MV-4-11 (cell line): ENCODE data around the gene MS4A1.
A peak's percentile ranks its signal among the peaks of the same experiment; 100 is the strongest.
"Not testable (repeated sequence)": the region's sequence is repeated elsewhere in the genome, so short reads cannot be mapped to it uniquely, and the experiment has no call there.

ENCODE experiments used
- DNase-seq: peaks from one replicate; lab custom pipeline; 2025; lab: John Stamatoyannopoulos, UW

Gene MS4A1

DNA sequence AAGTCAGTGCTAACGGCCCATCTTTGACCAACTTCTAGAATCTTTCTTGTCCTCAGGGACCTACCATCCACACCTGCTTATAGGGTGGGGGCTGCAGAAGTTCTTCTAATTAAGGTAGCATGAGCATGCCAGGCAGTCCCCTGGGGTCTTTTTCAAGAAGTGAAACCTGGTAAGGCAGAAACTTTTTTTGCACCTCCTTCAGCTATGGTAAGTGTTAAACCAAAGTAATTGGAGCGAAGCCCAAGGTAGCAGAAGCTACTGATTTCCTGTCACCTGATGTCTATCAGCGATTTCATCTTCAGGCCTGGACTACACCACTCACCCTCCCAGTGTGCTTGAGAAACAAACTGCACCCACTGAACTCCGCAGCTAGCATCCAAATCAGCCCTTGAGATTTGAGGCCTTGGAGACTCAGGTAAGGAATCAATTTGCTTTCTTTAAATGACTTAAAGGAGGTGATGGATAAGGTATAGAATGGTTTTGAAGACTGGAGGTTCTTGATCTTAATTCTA, at the start of gene MS4A1:
Gene MS4A1, plus strand, starts transcription at position 317 of the 512 bp plus-strand sequence. CDS start 6,528 bp downstream, outside the sequence.
- DNase-seq = no peak

GRCh38 chr11:60420015-60420414, 35.6 kb upstream of the MS4A1 start:
- no peak for DNase-seq

DNA sequence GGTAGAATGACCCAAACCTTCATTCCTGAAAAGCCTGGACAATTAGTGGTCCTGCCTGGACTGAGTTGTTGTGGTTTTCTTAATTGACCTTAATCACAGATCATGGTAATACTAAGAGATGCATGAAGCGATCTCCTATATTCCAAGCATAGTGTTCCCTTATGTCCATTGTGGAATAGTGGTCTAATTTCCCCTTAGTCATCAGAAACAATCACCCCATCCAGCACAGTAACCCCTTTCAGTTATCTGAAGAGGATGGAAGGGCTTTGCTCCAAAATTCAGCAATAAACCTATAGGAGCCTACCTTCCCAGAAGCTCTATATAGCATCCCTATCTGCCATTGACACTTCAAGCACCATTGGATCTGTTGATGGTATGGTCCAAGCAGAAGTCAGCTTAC, 33.0 kb upstream of the MS4A1 start:
- DNase-seq = no peak

GRCh38 chr11:60428517-60428916, 27.1 kb upstream of the MS4A1 start:
- peak; percentile 48 for DNase-seq

DNA sequence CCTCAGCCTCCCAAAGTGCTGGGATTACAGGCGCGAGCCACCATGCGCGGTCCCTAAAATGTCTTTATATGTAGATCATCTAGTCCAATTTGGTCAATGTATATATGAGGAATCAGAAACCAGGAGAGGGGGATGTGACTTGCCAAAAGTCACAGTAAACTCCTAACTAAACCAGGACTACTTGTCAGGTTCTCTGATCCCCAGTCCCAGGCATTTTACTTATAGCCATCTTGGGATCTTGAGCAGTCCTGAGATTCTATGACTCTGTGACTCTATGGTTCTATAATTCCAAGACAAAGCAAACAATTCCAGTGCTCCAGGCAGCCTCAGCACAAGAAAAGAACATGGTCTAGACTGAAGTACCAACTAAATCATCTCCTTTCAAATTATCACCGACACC, 26.4 kb upstream of the MS4A1 start, which contains the start of gene MS4A5:
Gene MS4A5, plus strand, starts transcription at position 301 of the 400 bp plus-strand sequence. CDS start 103 bp downstream, outside the sequence.
- no peak for DNase-seq

DNA sequence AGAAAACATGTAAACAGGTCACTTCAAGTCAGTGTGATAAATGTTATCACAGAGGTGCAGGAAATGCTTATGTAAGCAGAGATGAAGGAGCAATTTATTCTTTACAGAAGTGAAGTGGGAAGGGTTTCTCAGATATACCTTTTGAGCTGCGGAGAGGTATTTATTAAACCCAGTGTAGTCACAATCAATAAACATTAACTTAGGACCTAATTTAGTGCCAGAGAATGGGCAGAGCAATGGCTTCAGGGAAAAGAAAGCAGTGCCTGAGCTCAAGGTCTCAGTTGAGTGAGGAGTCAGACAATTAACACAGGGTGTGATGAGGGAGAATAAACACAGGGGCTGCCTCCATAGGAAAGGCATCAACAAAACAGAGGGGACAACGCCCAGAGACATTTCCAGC, 24.4 kb upstream of the MS4A1 start:
- DNase-seq = no peak

- peak; percentile 23 for DNase-seq
Measured at GRCh38 chr11:60433401-60433800, 22.2 kb upstream of the MS4A1 start.

- DNase-seq = no peak
Measured at GRCh38 chr11:60447070-60447469, 8.6 kb upstream of the MS4A1 start.

DNA sequence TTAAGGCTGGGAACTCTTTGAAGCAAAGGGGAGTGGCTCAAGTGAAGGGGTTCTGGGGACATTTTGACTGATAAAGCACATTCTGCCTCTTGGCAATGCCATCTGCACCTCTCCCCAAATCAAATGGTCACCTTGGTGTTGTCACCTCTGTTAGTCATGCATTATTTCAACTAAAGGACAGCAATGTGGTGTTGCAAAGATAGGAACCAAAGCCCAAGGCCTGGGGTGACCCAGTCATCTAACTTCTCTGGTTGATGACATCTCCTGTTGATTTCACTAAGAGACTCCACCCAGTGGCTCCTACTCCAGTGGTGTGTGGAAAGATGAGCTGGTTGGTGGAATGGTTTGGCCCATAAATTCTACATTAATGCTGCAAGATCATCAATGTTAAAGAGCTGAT, 7.8 kb upstream of the MS4A1 start:
- no peak for DNase-seq

DNA sequence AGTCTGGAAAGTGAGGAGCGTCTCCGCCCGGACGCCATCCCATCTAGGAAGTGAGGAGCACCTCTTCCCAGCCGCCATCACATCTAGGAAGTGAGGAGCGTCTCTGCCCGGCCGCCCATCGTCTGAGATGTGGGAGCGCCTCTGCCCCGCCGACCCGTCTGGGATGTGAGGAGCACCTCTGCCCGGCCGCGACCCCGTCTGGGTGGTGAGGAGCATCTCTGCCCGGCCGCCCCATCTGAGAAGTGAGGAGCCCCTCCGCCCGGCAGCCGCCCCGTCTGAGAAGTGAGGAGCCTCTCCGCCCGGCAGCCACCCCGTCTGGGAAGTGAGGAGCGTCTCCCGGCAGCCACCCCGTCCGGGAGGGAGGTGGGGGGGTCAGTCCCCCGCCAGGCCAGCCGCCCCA, 4.5 kb upstream of the MS4A1 start:
- DNase-seq = not testable (repeated sequence)

DNA sequence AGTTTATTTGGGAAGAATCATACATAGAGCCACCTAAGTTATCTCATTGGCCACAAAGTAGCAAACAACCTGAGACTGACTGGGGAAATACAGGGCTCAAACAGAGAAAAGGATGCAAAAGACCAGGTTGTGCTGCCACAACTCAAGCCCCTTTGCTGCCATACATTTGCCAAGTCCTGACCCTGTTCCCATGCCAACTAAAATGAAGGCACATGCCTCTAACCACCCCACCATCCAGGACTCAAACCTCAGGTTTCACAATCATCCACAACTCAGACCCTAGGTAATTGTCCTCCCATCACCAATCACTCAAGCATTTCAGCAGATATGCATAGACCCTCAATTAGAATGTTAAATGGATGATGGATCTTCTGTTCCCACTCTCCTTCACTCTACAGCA, 1.4 kb upstream of the MS4A1 start:
- no peak for DNase-seq

- no peak for DNase-seq
Measured at GRCh38 chr11:60457576-60457975, 1.9 kb downstream of the MS4A1 start.

DNA sequence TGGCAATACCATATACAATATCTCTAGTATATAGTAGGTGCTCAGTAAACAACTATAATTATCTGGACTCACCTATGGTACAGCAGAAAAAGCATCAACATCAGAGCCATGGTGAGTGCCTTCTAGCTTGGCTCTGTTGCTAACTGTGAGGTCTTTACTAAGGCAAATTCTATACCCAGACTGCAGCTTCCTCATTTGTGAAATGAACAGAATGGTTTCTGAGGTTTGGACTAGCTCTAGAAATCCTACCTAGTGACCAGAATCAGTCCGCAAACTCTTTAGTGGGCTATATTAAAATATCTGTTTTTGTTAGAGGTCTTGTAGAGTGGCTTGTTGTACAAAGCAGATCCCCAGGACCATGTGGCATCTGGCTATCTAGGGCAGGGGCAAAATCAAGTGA, 3.7 kb downstream of the MS4A1 start:
- DNase-seq = peak; percentile 10

DNA sequence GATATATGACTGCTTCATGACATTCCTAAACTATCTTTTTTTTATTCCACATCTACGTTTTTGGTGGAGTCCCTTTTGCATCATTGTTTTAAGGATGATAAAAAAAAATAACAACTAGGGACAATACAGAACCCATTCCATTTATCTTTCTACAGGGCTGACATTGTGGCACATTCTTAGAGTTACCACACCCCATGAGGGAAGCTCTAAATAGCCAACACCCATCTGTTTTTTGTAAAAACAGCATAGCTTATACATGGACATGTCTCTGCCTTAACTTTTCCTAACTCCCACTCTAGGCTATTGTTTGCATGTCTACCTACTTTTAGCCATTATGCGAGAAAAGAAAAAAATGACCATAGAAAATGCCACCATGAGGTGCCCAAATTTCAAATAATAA, 13.2 kb downstream of the MS4A1 start:
- no peak for DNase-seq

DNA sequence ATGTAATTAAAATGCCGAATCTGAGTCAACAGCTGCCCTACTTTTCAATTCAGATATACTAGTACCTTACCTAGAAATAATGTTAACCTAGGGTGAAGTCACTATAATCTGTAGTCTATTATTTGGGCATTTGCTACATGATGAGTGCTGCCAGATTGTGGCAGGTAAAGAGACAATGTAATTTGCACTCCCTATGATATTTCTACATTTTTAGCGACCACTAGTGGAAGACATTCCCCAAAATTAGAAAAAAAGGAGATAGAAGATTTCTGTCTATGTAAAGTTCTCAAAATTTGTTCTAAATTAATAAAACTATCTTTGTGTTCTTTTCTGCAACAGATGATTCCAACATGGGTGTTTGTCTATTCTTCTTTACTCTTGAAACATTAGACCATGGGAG, 14.1 kb downstream of the MS4A1 start:
- no peak for DNase-seq

DNA sequence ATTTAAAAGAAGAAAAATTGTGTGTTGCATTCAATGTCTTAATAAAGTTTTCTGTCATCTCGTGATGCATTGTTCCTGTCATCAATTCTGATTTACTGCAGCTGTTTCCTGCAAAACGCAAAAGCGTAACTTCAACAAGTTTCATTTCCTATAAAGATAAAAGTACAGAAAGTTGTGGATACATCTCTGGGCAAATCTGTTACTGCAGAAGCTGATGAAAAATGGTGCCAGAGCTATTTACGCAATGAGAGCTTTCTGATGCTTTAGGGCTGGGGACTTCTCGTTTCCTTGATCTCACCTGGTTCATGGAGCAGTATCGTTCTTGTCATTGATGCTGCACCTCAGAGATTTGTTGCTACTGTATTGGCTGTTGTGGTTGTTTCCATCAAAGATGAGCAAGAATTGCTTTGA, 21.4 kb downstream of the MS4A1 start:
- DNase-seq = peak; percentile 94

GRCh38 chr11:60482361-60482760, 26.7 kb downstream of the MS4A1 start:
- peak; percentile 75 for DNase-seq

- DNase-seq = peak; percentile 33
Measured at GRCh38 chr11:60485987-60486386, 30.3 kb downstream of the MS4A1 start.

GRCh38 chr11:60492488-60493009, 36.9 kb downstream of the MS4A1 start, which contains the start of gene MS4A12:
Gene MS4A12, plus strand, starts transcription at chr11:60492778. Its CDS starts 4,541 bp downstream, at chr11:60497319.
- no peak for DNase-seq

- no peak for DNase-seq
Measured at GRCh38 chr11:60493454-60493853, 37.8 kb downstream of the MS4A1 start.

DNA sequence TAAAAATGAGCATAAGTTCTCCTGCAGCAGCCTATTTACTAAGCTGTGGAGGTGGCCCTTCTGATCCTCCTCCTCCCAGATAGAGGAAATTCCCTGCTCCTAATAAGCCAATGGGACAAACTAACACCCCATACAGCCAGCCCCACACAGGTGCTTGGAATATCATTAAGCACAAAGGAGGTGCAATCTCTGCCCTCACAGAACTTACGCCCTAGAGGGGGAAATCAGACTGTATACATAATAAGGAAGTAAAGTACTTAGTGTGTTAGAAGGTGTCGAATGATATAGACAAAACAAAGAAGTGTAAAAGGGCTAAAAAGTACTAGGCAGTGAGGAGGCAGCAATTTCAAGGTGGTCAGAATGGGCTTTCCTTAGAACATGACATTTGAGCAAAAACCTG, 42.8 kb downstream of the MS4A1 start:
- peak; percentile 46 for DNase-seq

DNA sequence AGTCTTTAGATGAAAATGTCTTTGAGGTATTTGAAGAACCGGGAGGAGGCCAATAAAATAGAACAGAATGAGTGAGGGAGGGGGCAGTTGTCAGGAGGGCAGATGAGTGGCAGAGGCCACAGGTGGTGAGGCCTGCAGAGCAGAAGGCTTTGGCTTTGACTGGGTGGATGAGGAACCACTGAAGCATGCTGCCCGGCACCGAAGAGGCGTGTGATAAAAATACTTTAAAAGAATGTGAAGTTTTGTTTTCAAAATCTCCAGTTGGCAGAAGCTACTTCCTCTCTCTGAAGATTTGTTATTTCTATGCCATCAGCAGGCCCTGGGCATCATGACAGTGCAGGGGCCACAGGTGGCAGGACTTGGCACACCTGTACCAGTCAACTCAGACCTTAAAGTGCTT, 43.2 kb downstream of the MS4A1 start:
- peak; percentile 63 for DNase-seq

DNA sequence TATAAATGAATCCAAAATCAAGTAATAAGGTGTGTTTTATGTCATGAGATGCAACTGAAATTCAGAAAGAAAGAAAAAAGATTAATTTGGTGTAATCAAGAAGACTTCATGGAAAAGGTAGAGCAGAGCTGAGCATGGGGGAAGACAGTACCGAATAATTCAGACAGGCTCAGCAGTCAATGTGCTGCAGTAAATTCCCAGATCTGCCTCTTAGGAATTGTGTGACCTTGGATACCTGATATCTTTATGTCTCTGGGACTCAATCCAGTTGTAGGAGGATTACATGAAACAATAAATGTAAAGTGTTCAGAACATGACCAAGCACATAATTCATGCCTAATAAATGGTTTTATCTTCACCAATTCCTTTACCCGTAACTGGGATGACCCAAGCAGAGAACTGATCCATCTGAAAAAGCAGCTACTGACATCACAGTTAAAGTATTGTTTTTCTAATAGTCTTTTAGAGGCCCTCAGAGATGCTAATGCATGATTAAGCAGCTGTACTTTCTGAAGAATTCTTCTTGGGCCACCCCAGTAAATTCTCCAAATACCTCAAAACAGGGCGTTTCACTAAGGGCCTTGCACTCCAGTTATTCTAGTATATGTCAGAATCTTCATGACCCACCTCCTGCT, 44.7 kb downstream of the MS4A1 start:
- DNase-seq = no peak
